ENCODE measurements around the gene MPDZ. TPM values are rescaled to one million over a fixed set of nuclear protein-coding genes. Genes with fewer than 3 reads are reported as not detected.
A peak's percentile ranks its signal among the peaks of the same experiment; 100 is the strongest.

The MPDZ gene
- total RNA-seq, 6 experiments from 2014 or later: 25.2 to 27.5 (median 26.9) TPM

GRCh38 chr9:13141629-13142028, 137.9 kb downstream of the MPDZ start:
- H3K36me3 Mint-ChIP-seq (ENCODE audit: low read depth): peaks cover 10% of the 10 kb centered on the region
- no peak overlapping the region for H3K4me3 Mint-ChIP-seq
- no peak for TF ChIP-seq CTCF (IDR thresholded peaks at IDR 0.05)
- H3K27ac Mint-ChIP-seq: no peak overlapping the region
- H3K27me3 Mint-ChIP-seq (ENCODE audit: insufficient read depth): no peaks in the 10 kb centered on the region
- no peak for DNase-seq
- no peaks in the 10 kb centered on the region for H3K9me3 Mint-ChIP-seq
- peaks cover 33% of the 10 kb centered on the region for H3K4me1 Mint-ChIP-seq (ENCODE audit: low read depth)

GRCh38 chr9:13140843-13141592, 138.5 kb downstream of the MPDZ start:
- no peak for DNase-seq
- TF ChIP-seq CTCF (IDR thresholded peaks at IDR 0.05): no peak
- H3K4me3 Mint-ChIP-seq: peak overlapping the region; percentile 57
- peaks cover 33% of the 10 kb centered on the region for H3K4me1 Mint-ChIP-seq (ENCODE audit: low read depth)
- peaks cover 10% of the 10 kb centered on the region for H3K36me3 Mint-ChIP-seq (ENCODE audit: low read depth)
- H3K27me3 Mint-ChIP-seq (ENCODE audit: insufficient read depth): no peaks in the 10 kb centered on the region
- H3K9me3 Mint-ChIP-seq: no peaks in the 10 kb centered on the region
- H3K27ac Mint-ChIP-seq: peak overlapping the region; percentile 76

GRCh38 chr9:13139641-13140171, 139.8 kb downstream of the MPDZ start:
- Mint-ChIP-seq H3K4me3 (peak overlapping the region; percentile 78), H3K9me3 (no peaks in the 10 kb centered on the region), H3K36me3 (ENCODE audit: low read depth) (peaks cover 20% of the 10 kb centered on the region), H3K27me3 (ENCODE audit: insufficient read depth) (no peaks in the 10 kb centered on the region), H3K4me1 (ENCODE audit: low read depth) (peaks cover 33% of the 10 kb centered on the region), H3K27ac (peak overlapping the region; percentile 88)
- peak; percentile 85 for DNase-seq
- no peak for TF ChIP-seq CTCF (IDR thresholded peaks at IDR 0.05)

- no peak for TF ChIP-seq CTCF (IDR thresholded peaks at IDR 0.05)
- H3K9me3 Mint-ChIP-seq: no peaks in the 10 kb centered on the region
- H3K27ac Mint-ChIP-seq: no peak overlapping the region
- H3K4me3 Mint-ChIP-seq: no peak overlapping the region
- H3K36me3 Mint-ChIP-seq (ENCODE audit: low read depth): peaks cover 24% of the 10 kb centered on the region
- peaks cover 33% of the 10 kb centered on the region for H3K4me1 Mint-ChIP-seq (ENCODE audit: low read depth)
- H3K27me3 Mint-ChIP-seq (ENCODE audit: insufficient read depth): no peaks in the 10 kb centered on the region; the same call in 1 of the 2 replicates
- no peak for DNase-seq
Observed at GRCh38 chr9:13137426-13137825, 142.1 kb downstream of the MPDZ start.

- DNase-seq: no peak
- no peaks in the 10 kb centered on the region; the same call in 1 of the 2 replicates for H3K27me3 Mint-ChIP-seq (ENCODE audit: insufficient read depth)
- H3K27ac Mint-ChIP-seq: no peak overlapping the region
- TF ChIP-seq CTCF (IDR thresholded peaks at IDR 0.05): no peak
- no peaks in the 10 kb centered on the region for H3K9me3 Mint-ChIP-seq
- peaks cover 34% of the 10 kb centered on the region for H3K36me3 Mint-ChIP-seq (ENCODE audit: low read depth)
- H3K4me1 Mint-ChIP-seq (ENCODE audit: low read depth): no peaks in the 10 kb centered on the region; the same call in 1 of the 2 replicates
- H3K4me3 Mint-ChIP-seq: no peak overlapping the region
Observed at GRCh38 chr9:13131991-13132390, 147.5 kb downstream of the MPDZ start.

All from HFFc6 (cell line).